HG03520 (cell line): ENCODE results near the gene PTPN12.

Source experiments
- ATAC-seq: cut with Tn5 transposase; IDR thresholded peaks from one replicate; pipeline ENCODE4 v1.9.1; 2021; ENCODE audit warnings: mild to moderate bottlenecking, moderate library complexity; ENCODE audit not compliant: unreplicated experiment

PTPN12 gene

DNA sequence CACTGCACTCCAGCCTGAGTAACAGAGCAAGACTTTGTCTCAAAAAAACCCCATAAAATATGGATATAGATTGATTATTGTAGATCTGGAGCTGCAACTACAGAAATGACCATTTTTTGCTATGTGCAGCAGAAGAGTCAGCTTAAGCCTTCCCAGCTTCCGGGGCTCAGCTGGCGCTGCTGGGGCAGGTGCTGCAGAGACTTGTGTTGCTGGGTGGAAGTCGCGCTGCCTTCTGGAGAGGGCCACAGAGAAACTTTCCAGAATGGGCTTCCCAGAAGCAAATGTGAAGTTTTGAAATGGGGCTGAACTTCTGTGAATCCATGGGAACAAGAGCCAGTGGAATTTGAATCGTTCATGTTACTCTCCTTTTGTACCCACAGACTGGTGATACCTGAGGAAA, 121.8 kb downstream of the PTPN12 start:
- no peak for ATAC-seq

- ATAC-seq, result no peak
Observed at GRCh38 chr7:77661816-77662215, 124.7 kb downstream of the PTPN12 start.

DNA sequence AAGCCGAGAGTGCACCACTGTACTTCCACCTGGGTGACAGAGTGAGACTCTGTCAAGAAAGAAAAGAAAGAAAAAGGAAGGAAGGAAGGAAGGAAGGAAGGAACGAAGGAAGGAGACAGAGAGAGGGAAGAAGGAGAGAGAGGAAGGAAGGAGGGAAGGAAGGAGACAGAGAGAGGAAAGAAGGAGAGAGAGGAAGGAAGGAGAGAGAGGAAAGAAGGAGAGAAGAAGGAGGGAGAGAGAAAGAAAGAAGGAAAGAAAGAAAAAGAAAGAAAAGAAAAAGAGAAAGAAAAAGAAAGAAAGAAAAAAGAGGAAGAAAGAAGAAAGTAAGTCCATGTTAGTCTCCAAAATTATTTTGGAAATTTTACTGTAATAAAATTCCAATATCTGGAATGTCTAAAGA, 125.8 kb downstream of the PTPN12 start:
- ATAC-seq, result no peak

DNA sequence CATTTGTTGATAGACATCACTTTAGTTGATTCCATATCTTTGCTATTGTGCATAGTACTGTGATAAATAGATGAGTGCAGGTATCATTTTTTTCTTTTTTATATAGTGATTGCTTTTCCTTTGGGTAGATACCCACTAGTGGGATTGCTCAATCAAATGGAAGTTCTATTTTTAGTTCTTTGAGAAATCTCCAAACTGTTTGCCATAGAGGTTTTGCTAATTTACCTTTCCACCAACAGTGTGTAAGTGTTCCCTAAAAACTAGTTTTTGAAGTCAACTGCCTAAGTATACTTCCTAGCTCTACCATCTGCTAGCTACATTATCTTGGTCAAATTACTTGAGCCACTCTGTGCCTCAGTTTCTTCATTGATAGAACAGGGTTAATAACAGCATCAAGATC, 127.6 kb downstream of the PTPN12 start:
- ATAC-seq, result no peak

DNA sequence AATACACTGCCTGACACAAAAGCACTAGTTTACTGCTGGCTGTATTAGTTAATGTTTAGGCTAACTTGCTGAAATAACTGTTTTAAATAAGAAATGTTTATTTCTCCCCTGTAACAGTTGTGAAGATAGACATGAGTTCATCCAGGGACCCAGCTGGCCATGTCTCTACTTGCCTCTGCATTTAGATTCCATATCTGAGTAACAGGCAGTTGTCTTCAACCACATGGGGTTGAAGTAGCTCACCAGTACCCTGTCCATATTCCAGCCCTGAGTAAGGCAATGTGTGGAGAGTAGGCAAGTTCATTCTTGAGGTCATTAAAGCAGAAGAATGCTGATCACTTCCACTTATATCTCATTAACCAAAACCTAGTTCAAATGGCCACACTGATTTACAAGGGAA, 128.1 kb downstream of the PTPN12 start:
- no peak for ATAC-seq

- ATAC-seq, result no peak
Observed at GRCh38 chr7:77667459-77668086, 130.5 kb downstream of the PTPN12 start.

GRCh38 chr7:77674878-77675277, 137.8 kb downstream of the PTPN12 start:
- no peak for ATAC-seq

DNA sequence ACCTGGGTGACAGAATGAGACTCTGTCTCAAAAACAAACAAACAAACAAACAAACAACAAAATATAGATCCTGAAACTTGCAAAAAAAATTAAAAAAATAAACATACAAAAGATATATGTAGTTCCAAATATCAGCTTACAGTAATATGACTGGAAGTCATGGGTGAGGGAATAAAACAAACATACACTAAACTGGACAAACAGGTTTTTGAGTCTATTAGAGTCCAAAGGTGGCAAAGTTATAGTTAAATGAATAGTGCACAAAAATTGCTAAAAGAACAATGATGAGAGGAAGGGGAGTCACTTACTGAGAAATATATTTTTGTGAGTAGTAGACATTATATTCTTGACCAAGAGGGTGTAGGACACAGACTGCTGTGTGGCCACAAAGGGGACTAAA, 142.5 kb downstream of the PTPN12 start:
- ATAC-seq, result no peak

DNA sequence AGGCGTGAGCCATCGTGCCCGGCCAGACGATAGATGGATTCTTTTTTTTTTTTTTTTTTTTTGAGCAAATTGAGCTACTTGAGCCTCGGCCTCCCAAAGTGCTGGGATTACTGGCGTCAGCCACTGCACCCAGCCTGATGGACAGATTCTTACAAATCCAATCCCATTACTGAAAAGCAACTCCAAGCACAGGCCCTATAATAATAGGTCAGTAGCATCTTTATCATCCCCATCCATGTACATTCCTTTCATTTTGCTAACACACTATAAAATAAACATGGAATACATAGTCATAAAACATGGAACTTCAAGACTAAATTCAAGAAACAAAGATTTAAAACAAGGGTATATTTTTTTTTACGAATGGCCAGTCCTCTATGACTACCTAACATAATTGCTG, 143.2 kb downstream of the PTPN12 start:
- ATAC-seq, result no peak

DNA sequence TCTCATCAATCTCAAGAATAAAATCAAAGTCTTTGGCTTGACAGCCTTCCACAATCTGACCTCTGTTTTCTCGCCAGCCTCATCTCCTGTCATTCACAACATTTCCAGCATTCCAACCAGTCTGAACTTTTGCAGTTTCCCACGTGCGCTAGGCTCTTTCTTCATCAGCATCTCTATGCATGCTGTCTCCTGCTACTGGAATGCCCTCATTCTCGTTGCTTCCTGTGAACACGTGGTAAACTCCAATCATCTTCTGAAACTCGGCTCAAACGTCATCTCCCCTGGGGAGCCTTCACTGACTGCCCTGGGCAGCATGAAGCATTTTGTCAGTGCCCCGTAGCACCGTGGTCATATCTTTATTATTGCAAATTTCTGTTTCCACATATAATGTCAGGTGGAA, 146.9 kb downstream of the PTPN12 start:
- ATAC-seq, result no peak

DNA sequence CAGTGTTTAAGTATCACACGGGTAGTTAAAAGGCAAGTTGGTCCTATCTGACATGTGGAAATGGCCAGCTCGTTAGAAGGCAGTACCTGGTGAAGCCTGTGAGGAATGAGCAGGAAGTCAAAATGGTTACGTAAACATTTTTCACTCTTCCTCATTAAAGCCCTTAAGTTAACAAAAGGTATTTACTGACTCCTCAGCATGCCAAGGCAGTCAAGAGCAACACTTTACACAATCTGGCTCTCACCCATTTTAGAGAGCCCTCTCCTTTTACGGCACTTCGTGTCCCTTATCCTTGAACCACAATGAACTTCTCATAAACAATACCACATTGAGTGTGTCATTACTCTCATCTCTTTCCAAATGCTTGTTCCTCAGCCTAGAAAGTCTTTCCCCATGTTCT, 148.1 kb downstream of the PTPN12 start:
- no peak for ATAC-seq

- no peak for ATAC-seq
Observed at GRCh38 chr7:77687100-77687746, 150.1 kb downstream of the PTPN12 start.

- no peak for ATAC-seq
Observed at GRCh38 chr7:77687747-77688144, 150.7 kb downstream of the PTPN12 start.
